Endometrial microvascular endothelial cells (primary cell): ENCODE data around the gene TBC1D10B. TPM values are rescaled to one million over a fixed set of nuclear protein-coding genes. Genes with fewer than 3 reads are reported as not detected.

Experiments used
- in situ Hi-C: cut with HindIII; loops from 2 replicates; pipeline ENCODE4 v1.10.0; 2017; ENCODE audit warnings: low sequenced_read_pairs, low pct_unique_long_range_greater_than_20kb; ENCODE audit errors: inconsistent ontology term
- total RNA-seq: library from RNA; depleted of rRNA; stranded (reverse); fragments of >200 nt; gene quantifications from one replicate; pipeline ENCODE4 v1.2.3, GENCODE V29; 2015; ENCODE audit errors: inconsistent ontology term

The TBC1D10B gene
- total RNA-seq, 1 donor from 2014 or later: 69.5 TPM

GRCh38 chr16:30358577-30358936 lies 11.7 kb downstream of the TBC1D10B start:
- in situ Hi-C loops: no loop called here

- in situ Hi-C loops: no loop called here
These were observed 12.3 kb downstream of the TBC1D10B start for GRCh38 chr16:30357715-30358576.

- in situ Hi-C loops: no loop called here
These were observed 13.1 kb downstream of the TBC1D10B start for GRCh38 chr16:30357085-30357714.

- in situ Hi-C loops: no loop called here
These were observed 13.8 kb downstream of the TBC1D10B start for GRCh38 chr16:30356401-30357084.

GRCh38 chr16:30355954-30356308 lies 14.4 kb downstream of the TBC1D10B start:
- in situ Hi-C loops: no loop called here

- in situ Hi-C loops: no loop called here
These were observed 14.9 kb downstream of the TBC1D10B start, which contains the start of gene CD2BP2 for GRCh38 chr16:30355144-30355953. Gene CD2BP2, minus strand, starts transcription at chr16:30355308. Its CDS starts 627 bp downstream, at chr16:30354681.

- in situ Hi-C loops: no loop called here
These were observed 15.7 kb downstream of the TBC1D10B start for GRCh38 chr16:30354423-30355143.

GRCh38 chr16:30353438-30354129 lies 16.7 kb downstream of the TBC1D10B start:
- in situ Hi-C loops: no loop called here

- in situ Hi-C loops: no loop called here
These were observed 17.5 kb downstream of the TBC1D10B start for GRCh38 chr16:30352488-30353401.

- in situ Hi-C loops: no loop called here
These were observed 18.5 kb downstream of the TBC1D10B start for GRCh38 chr16:30351586-30352419.

- in situ Hi-C loops: no loop called here
These were observed 19.3 kb downstream of the TBC1D10B start for GRCh38 chr16:30351001-30351441.

GRCh38 chr16:30350134-30350871 lies 20.0 kb downstream of the TBC1D10B start:
- in situ Hi-C loops: no loop called here

GRCh38 chr16:30349675-30350074 lies 20.6 kb downstream of the TBC1D10B start:
- in situ Hi-C loops: no loop called here

- in situ Hi-C loops: no loop called here
These were observed 21.4 kb downstream of the TBC1D10B start for GRCh38 chr16:30348929-30349328.

GRCh38 chr16:30348113-30348512 lies 22.2 kb downstream of the TBC1D10B start:
- in situ Hi-C loops: no loop called here
